OCI-LY7 (cell line): ENCODE results near the gene NECAB2. TPM values are rescaled to one million over a fixed set of nuclear protein-coding genes. Genes with fewer than 3 reads are reported as not detected.

Source experiments
- BruUV-seq: library from RNA; stranded (reverse); fragments of 400-500 nt; replicated peaks from 2 replicates; lab custom pipeline; 2021; lab: Mats Ljungman, UMichigan
- CTCF ChIA-PET: fragments of 300-600 bp; sonication (Branson Sonifier 250); formaldehyde crosslinking; loops from one replicate; lab custom pipeline; 2022; ENCODE audit warnings: antibody characterized with exemption; ENCODE audit not compliant: unreplicated experiment; lab: Charles Lee
- POLR2A ChIA-PET: fragments of 300-600 bp; sonication (Branson Sonifier 250); formaldehyde crosslinking; loops from one replicate; lab custom pipeline; 2022; ENCODE audit warnings: antibody characterized with exemption; lab: Charles Lee
- DNase-seq: peaks from one replicate; pipeline ENCODE4 v3.0.0-alpha.2; 2015; ENCODE audit warnings: low spot score
- H2AFZ ChIP-seq: fragments of 200-600 bp; sonication (generic), shearing (Covaris generic); 2 replicates; pipeline ENCODE4 v1.6.1; 2014; ENCODE audit warnings: mild to moderate bottlenecking, antibody characterized with exemption, low read length, moderate library complexity
- H3K27ac ChIP-seq: fragments of 200-600 bp; sonication (generic); 2 replicates; pipeline ENCODE4 v1.5.1; 2014; ENCODE audit warnings: mixed run types, low read depth, mild to moderate bottlenecking, moderate library complexity, low read length, inconsistent platforms; ENCODE audit not compliant: poor library complexity, severe bottlenecking
- H3K36me3 ChIP-seq: fragments of 200-600 bp; sonication (generic); 2 replicates; pipeline ENCODE4 v1.6.1; 2014; ENCODE audit warnings: mild to moderate bottlenecking, antibody characterized with exemption, low read length, moderate library complexity, mixed read lengths; ENCODE audit not compliant: insufficient read depth
- H3K4me1 ChIP-seq: fragments of 200-600 bp; sonication (generic); 2 replicates; pipeline ENCODE4 v1.5.1; 2014; ENCODE audit warnings: mild to moderate bottlenecking, low read length; ENCODE audit not compliant: insufficient read depth, poor library complexity, severe bottlenecking
- H3K4me2 ChIP-seq: fragments of 200-600 bp; sonication (generic); 2 replicates; pipeline ENCODE4 v1.6.1; 2014; ENCODE audit warnings: mild to moderate bottlenecking, low read length
- H3K4me3 ChIP-seq: fragments of 200-600 bp; sonication (generic); 2 replicates; pipeline ENCODE4 v1.5.1; 2014; ENCODE audit warnings: mild to moderate bottlenecking, low read depth, low read length; ENCODE audit not compliant: poor library complexity, severe bottlenecking
- H3K79me2 ChIP-seq: fragments of 200-600 bp; sonication (generic); 2 replicates; pipeline ENCODE4 v1.6.1; 2016; ENCODE audit warnings: low read depth, mild to moderate bottlenecking, low read length, moderate library complexity, mixed read lengths; ENCODE audit not compliant: insufficient read depth
- H3K9me2 ChIP-seq: fragments of 200-600 bp; sonication (generic); 2 replicates; pipeline ENCODE4 v1.6.1; 2016; ENCODE audit warnings: mild to moderate bottlenecking, low read length, mixed read lengths; ENCODE audit not compliant: insufficient read depth
- H3K9me3 ChIP-seq: fragments of 200-600 bp; sonication (generic); 2 replicates; pipeline ENCODE4 v1.6.1; 2014; ENCODE audit warnings: mild to moderate bottlenecking, mixed run types, low read length, mixed read lengths
- H4K20me1 ChIP-seq: fragments of 200-600 bp; sonication (generic); 2 replicates; pipeline ENCODE4 v1.6.1; 2014; ENCODE audit warnings: mild to moderate bottlenecking, antibody characterized with exemption, low read length, moderate library complexity, mixed read lengths; ENCODE audit not compliant: insufficient read depth
- EZH2phosphoT487 ChIP-seq: fragments of 200-600 bp; sonication (generic); IDR thresholded peaks from 2 replicates; pipeline ENCODE4 v1.6.1; 2018; ENCODE audit warnings: low read depth, borderline replicate concordance, mild to moderate bottlenecking, mixed run types, antibody characterized with exemption, low read length, moderate library complexity, mixed read lengths
- intact Hi-C: fragments of 100-400 bp; cut with micrococcal nuclease; formaldehyde crosslinking; loops from one replicate; pipeline ENCODE4 v1.10.0; 2022; ENCODE audit not compliant: unreplicated experiment
- total RNA-seq, 2 experiments: library from RNA; depleted of rRNA in 1 of 2; stranded (reverse); fragments of >200 nt in 1 of 2; shearing (Covaris generic) in 1 of 2; gene quantifications; 2 replicates each; pipeline ENCODE4 v1.2.3, GENCODE V29; 2014 to 2022
- TF ChIP-seq, protein P1 (sequence below): fragments of 200-600 bp; sonication (generic); conservative IDR thresholded peaks from 2 replicates; pipeline ENCODE4 v1.5.1; 2014; ENCODE audit warnings: mild to moderate bottlenecking, antibody characterized with exemption, low read length, moderate library complexity, mixed read lengths

NECAB2 gene
- total RNA-seq, 2 experiments from 2014 or later, result not detected

DNA sequence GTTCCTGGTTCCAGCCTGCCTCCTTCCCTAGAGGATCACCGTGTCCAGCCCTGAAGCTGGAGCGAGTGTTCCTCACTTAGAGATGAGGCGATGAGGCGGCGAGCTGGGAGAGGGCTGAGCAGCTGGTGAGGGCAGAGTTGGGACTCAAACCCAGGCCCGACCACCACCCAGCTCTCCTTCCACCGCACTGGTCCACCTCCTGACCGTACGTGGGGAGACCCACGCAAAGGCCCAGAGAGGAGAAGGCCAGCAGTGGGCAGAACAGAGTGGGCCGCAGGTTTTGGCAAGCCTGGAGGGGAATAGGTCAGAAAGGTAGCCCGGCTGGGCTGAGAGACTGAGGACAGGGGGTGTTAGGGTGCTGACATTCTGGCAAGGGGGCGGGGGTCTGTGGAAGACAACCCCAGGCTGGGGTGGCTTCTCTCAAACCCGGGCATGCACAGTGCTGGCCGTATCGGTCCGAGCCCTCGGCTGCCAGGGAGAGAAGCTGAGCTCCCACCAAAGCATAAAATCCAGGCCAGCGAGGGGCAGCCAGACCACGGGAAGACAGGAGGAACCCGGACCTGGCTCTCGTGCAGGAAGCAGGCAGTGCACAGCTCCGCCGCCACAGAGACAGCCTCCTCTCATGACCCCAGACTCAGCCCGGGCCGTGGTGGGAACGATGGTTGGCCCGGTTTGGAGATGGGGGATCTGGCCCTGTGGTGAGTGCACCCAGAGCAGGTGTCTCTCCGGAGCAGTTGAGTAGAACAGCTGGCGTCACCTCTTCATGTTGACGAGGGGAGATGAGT, 44.3 kb upstream of the NECAB2 start:
- H3K4me3 ChIP-seq, result no peak overlapping the region
- BruUV-seq, result no TSS peak
- H3K9me2 ChIP-seq, result no peaks in the 10 kb centered on the region
- intact Hi-C loops, result no loop called here
- no peak overlapping the region for H3K4me2 ChIP-seq
- peaks cover 13% of the 10 kb centered on the region for H3K36me3 ChIP-seq
- H3K9me3 ChIP-seq, result no peaks in the 10 kb centered on the region
- CTCF ChIA-PET, result no interaction called here
- no peaks in the 10 kb centered on the region for H4K20me1 ChIP-seq
- no peaks in the 10 kb centered on the region for H3K4me1 ChIP-seq
- no peak overlapping the region for H3K27ac ChIP-seq
- no peaks in the 10 kb centered on the region for H3K79me2 ChIP-seq
- no peak overlapping the region for H2AFZ ChIP-seq
- POLR2A ChIA-PET, result no interaction called here
- DNase-seq, result no peak
- no peak for TF ChIP-seq EZH2phosphoT487
- TF ChIP-seq, protein P1, sequence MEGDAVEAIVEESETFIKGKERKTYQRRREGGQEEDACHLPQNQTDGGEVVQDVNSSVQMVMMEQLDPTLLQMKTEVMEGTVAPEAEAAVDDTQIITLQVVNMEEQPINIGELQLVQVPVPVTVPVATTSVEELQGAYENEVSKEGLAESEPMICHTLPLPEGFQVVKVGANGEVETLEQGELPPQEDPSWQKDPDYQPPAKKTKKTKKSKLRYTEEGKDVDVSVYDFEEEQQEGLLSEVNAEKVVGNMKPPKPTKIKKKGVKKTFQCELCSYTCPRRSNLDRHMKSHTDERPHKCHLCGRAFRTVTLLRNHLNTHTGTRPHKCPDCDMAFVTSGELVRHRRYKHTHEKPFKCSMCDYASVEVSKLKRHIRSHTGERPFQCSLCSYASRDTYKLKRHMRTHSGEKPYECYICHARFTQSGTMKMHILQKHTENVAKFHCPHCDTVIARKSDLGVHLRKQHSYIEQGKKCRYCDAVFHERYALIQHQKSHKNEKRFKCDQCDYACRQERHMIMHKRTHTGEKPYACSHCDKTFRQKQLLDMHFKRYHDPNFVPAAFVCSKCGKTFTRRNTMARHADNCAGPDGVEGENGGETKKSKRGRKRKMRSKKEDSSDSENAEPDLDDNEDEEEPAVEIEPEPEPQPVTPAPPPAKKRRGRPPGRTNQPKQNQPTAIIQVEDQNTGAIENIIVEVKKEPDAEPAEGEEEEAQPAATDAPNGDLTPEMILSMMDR, result no peak

DNA sequence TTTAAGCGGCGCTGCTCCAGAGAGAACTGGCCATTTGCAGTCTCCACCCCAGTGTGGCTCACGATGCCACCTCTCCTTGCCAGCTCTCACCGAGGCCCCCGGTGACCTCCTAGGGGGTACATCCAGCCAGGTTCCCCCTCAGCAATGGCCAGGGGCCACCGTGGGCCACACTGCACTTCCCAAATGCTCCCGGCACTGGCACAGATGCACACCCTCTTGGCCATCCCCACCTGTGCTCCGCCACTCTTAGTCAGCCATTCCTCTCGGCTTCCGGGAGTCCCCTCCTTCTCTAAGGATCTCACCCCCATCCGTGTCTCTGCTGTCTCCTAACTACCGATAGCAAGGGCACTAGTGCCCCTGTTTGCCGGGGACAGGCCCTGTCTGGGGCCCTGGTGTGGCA, 43.4 kb upstream of the NECAB2 start:
- intact Hi-C loops, result no loop called here
- no peak overlapping the region for H2AFZ ChIP-seq
- H3K79me2 ChIP-seq, result no peaks in the 10 kb centered on the region
- no peaks in the 10 kb centered on the region for H3K4me1 ChIP-seq
- no peaks in the 10 kb centered on the region for H3K9me2 ChIP-seq
- ChIA-PET POLR2A (interaction anchor here (0.7 kb wide), 1 partner anchor 749 kb away, joined by 3 read pairs; no protein-coding TSS in a partner anchor), CTCF (no interaction called here)
- no peak overlapping the region for H3K27ac ChIP-seq
- BruUV-seq, result no TSS peak
- H3K36me3 ChIP-seq, result peaks cover 4% of the 10 kb centered on the region; the same call in 1 of the 2 replicates
- no peak overlapping the region for H3K4me2 ChIP-seq
- no peak overlapping the region for H3K4me3 ChIP-seq
- no peaks in the 10 kb centered on the region for H3K9me3 ChIP-seq
- H4K20me1 ChIP-seq, result no peaks in the 10 kb centered on the region
- TF ChIP-seq, protein P1, result no peak
- TF ChIP-seq EZH2phosphoT487, result no peak
- DNase-seq, result no peak
